Stimulated activated CD4-positive, alpha-beta T cell treated with anti-CD3 and anti-CD28 coated beads, Interleukin-2, amount 100 ng/mL, for 24 hours (primary cell): ENCODE measurements around the gene GTF2A1.
"Not testable (repeated sequence)": the region's sequence is repeated elsewhere in the genome, so short reads cannot be mapped to it uniquely, and the experiment has no call there.

Source experiments
- DNase-seq, 2 donors: peaks; one replicate each; pipeline ENCODE4 v3.0.0-alpha.2; 2020

GTF2A1 gene

GRCh38 chr14:81224222-81224621 lies 3.5 kb upstream of the GTF2A1 start:
- DNase-seq, result no peak

GRCh38 chr14:81223788-81224187 lies 3.0 kb upstream of the GTF2A1 start:
- DNase-seq, result not testable (repeated sequence)

DNA sequence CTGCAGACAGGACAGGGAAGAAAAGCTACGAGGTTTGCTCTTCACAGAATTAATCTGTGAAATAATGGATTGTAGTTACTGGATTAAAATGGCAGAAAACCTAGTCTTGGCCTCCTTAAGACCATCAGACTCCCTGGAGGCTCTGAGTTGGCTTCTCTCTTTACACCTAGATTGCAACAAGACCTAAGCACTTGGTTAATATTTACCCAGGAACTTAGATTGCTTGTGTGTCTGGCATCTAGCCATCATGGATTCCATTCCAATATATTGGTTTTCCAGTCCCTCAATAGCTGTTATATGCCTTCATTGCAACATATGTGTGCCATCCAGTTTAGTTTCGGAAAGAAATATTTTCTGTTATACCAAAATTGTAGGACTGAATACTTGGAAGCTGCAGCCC lies 1.9 kb upstream of the GTF2A1 start:
- no peak for DNase-seq

- no peak for DNase-seq
These were observed 1.4 kb upstream of the GTF2A1 start for GRCh38 chr14:81222126-81222525.

GRCh38 chr14:81221579-81222102 lies 882 bp upstream of the GTF2A1 start:
- peak in 1 of 2 donors; percentile 24 for DNase-seq

DNA sequence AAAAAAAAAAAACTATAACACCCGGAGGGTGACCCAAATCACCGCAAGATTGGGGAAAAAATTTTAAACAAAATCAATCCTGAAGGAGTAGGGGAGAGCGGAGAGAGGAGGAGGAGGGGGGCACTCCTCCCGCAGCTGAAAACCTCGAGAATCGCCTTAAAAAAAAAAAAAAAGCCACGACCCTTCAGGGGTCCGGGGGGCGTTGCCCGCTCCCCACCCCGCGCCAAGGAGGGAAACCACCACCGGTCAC lies 254 bp downstream of the GTF2A1 start:
- DNase-seq, result no peak

- peak; percentile 44 to 48 for DNase-seq
These were observed 790 bp downstream of the GTF2A1 start for GRCh38 chr14:81219759-81220579.

- peak; percentile 74 to 83 for DNase-seq
These were observed 1.5 kb downstream of the GTF2A1 start for GRCh38 chr14:81219210-81219758.

DNA sequence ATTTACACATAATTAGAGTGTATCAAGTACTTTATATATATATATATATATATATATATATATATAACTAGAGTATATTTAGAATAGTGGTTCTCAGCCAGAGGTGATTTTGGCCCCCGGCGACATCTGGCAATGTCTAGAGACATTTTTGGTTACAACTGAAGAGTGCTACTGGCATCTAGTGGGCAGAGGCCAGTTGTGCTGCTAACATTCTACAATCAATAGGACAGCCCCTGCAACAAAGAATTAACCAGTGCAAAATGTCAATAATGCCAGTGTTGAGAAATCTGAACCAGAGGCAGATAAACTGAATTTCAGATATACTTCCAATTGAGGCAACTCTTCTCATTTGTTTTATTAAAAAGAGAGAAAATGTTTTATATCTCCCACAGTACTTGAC lies 8.9 kb downstream of the GTF2A1 start:
- DNase-seq, result no peak

DNA sequence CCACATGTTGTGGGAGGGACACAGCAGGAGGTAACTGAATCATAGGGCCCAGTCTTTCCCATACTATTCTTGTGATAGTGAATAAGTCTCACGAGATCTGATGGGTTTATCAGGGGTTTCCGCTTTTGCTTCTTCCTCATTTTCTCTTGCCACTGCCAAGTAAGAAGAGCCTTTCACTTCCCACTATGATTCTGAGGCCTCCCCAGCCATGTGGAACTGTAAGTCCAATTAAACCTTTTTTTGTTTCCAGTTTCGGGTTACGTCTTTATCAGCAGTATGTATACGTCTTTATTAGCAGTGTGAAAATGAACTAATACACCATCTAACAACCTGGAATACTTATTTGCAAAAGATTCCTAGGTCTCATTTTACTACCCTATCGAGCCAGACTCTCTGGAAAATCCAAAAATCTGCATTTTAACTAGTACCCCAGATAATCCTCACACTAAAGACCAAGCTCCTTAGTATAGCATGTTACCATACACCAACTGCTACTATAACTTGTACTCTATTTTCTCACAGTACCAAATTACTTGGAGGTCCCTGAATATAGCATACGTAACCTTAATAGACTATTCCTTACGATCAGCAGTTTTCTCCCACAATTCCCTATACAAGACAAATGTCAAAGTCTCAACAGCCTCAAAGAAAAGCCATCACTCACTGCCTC lies 11.5 kb downstream of the GTF2A1 start:
- no peak for DNase-seq

DNA sequence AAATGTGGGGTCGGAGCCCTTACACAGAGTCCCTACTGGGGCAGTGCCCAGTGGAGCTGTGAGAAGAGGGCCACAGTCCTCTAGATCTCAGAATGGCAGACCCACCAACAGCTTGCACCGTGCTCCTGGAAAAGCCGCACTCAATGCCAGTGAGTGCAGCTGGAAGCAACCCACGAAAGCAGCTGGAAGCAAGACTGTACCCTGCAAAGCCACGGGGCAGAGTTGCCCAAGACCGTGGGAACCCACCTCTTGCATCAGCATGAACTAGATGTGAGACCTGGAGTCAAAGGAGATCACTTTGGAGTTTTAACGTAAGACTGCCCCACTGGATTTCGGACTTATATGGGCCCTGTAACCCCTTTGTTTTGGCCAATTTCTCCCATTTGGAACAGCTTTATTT lies 12.3 kb downstream of the GTF2A1 start:
- no peak for DNase-seq

- DNase-seq, result no peak
These were observed 14.6 kb downstream of the GTF2A1 start for GRCh38 chr14:81206115-81206514.

DNA sequence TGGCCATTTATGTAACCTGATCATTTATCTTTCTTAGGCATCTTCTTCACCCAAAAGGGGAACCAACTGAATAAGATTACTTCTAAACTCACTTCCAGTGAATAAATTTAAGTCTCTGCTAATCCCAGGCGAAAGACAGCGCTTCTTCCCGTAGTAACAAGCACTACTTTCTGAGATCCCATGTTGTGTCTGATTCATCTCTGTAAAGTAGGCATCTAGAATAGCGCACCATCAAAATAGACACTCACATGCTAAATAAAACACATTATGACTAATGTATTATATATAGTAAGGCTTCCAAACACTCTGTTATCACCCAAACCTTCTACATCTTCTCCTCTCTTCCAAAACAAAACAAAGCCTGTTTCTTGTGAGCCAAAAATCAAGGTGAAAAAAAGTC lies 15.1 kb downstream of the GTF2A1 start:
- no peak for DNase-seq

- DNase-seq, result no peak
These were observed 20.7 kb downstream of the GTF2A1 start for GRCh38 chr14:81200054-81200453.

DNA sequence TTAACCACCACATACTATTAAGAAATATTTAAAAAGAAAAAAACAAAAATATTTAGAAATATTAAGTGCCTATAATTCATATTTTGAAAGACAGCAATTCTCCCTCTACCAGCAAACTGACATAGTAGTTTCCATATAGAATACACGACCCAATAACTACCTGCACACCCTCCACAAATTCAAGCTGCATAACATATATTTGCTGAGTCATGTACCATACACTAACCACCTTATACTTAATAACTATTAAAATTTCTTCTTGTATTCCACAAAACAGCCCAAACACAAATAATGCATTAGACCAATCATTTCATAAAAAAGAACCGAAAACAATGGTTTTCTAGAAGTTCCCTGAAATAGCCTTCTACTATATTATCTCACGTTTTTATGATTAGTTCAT lies 21.7 kb downstream of the GTF2A1 start:
- no peak for DNase-seq

DNA sequence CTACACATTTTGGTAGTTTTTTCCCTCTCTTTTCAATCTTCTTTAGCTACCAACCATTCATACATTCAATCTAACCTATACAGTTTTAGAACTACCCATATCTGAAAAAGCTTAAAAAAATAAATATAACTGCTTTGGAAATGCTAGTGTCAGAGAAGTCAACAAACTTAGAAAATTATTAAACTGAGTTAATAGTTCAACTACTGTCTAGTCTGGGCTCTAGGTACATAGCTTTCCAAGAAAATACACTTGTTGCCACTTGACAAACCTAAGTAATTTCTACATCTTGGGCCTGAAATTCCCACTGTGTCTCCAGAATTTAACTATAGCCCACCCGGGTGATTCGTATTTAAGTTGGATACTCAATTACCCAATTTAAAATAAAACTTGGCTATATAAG lies 22.1 kb downstream of the GTF2A1 start:
- DNase-seq, result no peak

DNA sequence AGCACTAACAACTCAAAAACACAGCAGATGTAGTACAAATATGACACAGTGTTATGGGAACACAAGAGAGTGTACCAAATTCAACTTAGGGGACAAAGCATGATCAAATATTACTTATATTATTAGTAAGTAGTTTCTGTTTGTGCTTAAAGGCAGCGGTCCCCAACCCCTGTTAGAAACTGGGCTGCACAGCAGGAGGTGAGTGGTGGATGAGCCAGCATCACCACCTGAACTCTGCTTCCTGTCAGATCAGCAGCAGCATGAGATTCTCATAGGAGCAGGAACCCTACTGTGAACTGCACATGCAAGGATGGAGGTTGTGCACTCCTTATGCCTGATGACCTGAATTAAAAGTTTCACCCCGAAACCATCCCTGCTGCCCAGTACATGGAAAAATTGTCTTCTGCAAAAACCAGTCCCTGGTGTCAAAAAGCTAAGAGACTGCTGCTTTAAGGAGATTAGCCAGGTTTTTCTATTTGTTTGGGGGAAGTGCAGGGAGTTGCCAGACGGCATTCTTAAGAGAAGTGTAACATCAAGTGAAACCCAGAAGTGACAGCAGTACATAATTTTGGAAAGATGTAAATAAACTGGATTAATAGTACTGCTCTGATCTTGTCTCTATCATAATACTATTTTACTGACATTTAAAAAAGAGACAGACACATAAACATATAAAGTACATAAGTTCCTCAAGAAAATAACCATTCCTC lies 26.7 kb downstream of the GTF2A1 start:
- DNase-seq, result peak in 1 of 2 donors; percentile 8

DNA sequence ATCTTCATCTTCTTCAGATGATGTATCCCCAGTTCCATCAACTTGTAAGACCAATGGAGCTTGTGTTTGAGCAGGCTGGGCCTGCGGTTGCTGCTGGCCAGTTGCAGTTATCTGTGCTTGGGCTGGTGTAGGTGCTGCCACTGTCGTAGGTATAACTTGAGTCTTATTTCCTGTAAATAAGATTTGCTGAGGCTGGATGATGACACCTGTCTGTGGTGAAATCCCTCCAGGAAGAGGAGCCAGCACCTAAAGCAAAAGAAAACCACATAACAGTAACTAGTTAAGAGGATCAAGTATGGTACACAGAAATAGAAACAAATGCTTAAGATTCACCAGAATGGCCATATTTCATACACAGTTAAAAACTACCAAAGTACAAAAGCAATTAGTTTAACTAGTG lies 28.2 kb downstream of the GTF2A1 start:
- no peak for DNase-seq

- no peak for DNase-seq
These were observed 32.8 kb downstream of the GTF2A1 start for GRCh38 chr14:81187832-81188522.

DNA sequence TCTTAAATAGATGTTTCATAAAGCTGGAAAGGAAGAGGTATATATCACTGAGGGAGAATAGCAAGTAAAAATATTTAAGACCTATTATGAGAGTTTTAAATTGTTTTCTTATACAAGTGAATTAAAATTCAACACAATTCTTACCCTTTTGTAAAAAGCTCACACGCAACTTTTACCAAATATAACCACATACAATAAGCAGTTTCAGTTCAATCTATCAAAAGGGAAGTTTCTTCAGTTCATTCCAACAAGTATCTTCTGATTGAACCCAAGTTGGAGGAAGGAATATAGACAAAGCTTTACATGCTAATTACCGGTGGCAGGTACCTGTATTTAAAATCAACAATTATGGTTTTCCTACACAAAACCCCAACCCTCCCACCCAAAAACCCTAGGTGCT lies 41.1 kb downstream of the GTF2A1 start:
- no peak for DNase-seq

DNA sequence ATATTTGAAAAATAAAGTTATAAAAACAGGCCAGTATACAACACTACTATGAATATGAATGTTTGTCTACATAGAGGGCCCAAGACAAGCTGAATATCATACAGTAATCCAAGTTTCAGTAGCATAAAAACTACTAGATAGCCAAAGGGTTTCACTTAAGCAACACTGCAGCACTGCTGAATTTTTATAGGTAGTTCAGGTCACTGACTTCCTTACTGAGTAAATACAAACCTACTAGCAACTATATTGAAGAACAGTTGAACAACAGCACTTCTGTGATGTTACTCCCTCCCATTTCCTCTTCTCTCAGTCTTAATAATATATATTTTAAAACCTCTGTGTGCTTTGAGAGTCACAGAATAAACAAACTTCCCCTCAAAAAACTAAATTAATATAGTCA lies 42.7 kb downstream of the GTF2A1 start:
- no peak for DNase-seq

DNA sequence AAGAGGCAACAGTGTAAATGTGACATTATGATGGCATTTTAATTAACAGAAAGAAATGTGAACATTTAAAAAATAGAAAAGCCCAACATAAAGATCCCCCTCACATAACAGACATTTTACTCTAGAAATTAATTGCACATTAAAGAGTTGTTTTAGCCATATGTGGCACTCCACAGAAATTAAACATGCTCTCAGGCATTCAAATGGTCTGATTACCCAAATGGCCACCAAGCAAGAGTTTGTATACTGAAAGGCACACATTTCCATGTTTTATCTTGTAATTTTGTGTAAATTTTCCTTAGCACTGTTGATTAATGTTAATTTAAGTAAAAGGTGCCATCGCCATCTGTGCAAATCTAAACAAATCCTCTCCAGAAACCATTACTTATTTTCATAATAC lies 43.5 kb downstream of the GTF2A1 start:
- no peak for DNase-seq

GRCh38 chr14:81176241-81176640 lies 44.5 kb downstream of the GTF2A1 start:
- no peak for DNase-seq
